Fibroblast of upper back skin (primary cell): Measurements from ENCODE around the gene RCOR1.
"Not testable (repeated sequence)": the region's sequence is repeated elsewhere in the genome, so short reads cannot be mapped to it uniquely, and the experiment has no call there.

Source experiments
- DNase-seq: peaks from one replicate; pipeline ENCODE4 v3.0.0-alpha.2; 2013

Gene RCOR1

DNA sequence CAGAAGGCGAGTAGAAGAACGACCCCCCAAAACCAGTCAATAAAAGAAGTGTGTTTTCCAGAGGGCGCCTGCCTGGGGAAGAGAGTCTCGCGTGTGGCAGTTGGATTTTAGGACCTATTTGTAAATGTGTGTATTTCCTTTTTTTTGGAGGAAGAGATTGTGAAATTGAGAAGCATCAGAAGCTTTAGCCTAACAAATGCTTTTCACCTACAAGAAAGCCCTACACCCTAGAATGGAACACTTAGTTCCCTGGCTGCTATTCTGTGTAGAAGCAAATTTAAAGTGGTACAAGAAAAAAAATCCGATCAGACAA, 1.3 kb downstream of the RCOR1 start:
- peak; percentile 29 for DNase-seq

GRCh38 chr14:102594514-102595175, 2.2 kb downstream of the RCOR1 start:
- peak; percentile 60 for DNase-seq

DNA sequence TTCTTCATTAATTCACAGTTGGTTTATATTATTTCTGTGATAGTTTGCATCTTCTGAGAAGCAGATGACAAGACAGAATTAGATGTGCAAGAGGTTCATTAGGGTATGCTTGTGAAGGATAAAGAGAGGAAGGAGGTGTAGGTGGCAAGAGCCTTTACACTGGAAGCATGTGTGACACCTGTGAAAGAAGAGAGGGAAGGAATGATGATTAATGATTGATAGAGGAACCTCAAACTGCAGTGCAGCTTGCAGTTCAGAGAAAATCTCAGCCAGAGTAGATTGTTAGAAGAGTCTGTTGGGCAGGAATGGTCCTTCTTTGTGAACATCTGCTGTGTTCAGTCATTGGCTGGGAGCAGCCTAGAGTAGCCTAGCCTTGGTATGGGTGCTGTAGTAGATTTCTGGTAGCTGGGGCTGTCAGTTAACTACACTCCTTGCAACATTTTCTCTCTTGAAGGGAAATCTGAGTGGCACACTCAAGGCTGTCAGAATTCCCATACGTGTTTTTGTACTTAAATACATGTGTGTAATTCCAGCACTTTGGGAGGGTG, 9.0 kb downstream of the RCOR1 start:
- no peak for DNase-seq

DNA sequence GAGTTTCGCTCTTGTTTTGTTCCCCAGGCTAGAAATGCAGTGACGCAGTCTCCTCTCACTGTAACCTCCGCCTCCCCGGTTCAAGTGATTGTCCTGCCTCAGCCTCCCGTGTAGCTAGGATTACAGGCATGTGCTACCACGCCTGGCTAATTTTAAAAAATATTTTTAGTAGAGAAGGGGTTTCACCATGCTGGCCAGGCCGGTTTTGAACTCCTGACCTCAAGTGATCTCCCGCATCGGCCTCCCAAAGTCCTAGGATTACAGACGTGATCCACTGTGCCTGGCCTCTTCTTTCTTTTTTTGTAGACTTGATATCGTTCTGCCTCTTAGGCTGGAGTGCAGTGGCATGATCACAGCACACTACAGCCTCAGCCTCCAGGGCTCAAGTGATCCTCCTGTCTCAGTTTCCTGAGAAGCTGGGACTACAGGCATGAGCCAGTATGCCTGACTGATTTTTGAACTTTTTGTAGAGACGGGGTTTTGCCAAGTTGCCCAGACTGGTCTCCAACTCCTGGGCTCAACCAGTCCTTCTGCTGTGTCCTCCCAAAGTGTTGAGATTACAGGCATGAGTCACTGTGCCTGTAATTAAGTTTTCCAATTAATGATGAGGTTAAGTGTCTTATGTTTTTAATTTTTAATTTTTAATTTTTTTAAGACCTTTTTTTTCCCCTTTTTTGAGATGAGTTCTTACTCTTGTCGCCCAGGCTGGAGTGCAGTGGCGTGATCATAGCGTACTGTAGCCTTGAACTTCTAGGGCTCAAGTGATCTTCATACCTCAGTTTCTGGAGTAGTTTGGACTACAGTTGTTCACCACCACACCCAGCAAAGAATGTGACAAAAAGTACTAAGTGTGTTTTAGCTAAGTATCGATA, 10.2 kb downstream of the RCOR1 start:
- no peak for DNase-seq

DNA sequence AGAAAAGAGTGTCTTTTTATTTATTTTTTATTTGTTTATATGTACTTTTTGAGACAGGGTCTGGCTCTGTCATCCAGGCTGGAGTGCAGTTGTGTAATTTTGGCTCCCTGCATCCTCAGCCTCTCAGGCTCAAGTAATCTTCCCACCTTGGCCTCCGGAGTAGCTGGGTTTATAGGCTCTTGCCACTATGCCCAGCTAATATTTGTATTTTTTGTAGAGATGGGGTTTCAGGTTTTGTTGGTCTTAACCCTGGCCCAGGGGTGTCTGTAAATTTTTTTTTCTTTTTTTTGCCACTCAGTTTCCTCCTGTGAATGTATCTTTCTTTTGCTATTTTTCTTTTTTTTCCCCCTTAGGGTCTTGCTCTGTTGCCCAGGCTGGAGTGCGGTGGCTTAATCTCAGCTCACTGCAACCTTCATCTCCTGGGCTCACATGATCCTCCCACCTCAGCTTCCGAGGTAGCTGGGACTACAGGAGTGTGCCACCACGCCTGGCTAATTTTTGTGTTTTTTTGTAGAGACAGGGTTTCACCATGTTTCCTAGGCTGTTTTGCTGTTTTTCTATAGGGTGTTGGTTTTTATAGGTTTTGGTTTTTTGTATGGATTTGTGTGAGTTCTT, 11.0 kb downstream of the RCOR1 start:
- DNase-seq = no peak

DNA sequence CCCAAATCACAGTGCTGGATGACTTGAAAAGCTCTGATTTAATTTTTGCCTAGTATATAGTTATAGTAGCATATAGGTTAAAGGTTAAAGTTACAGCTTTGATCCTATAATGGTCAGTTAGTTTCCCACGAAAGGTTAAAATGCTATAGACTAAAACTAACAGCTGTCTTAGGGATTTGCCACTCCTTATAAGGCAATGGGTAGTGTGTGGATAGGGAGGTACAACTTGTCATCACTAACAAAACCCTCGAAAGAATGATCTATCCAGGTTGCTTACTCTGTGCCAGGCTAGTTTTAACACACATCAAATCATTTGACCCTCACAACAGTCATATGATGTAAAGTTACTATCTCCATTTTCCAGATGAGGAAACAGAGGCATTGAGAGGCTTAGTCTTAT, 11.7 kb downstream of the RCOR1 start:
- DNase-seq = no peak

GRCh38 chr14:102605029-102605428, 12.6 kb downstream of the RCOR1 start:
- no peak for DNase-seq

- no peak for DNase-seq
These were observed 13.8 kb downstream of the RCOR1 start for GRCh38 chr14:102606296-102606695.

GRCh38 chr14:102608064-102608446, 15.6 kb downstream of the RCOR1 start:
- no peak for DNase-seq

GRCh38 chr14:102610968-102611811, 18.7 kb downstream of the RCOR1 start:
- no peak for DNase-seq

DNA sequence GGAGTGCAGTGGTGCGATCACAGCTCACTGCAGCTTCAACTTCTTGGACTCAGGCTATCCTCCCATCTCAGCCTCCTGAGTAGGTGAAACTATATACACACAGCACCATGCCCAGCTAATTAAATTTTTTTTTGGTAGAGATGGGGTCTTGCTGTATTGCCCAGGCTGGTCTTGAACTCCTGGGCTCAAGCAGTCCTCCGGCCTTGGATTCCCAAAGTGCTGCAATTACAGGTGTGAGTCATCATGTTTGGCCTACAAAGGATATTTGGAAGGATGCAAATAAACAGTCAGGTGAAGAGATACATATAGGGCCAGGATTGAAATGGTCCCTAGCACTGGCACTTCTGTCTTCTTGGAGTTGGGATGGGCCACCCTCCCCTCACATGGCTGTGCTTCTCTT, 23.9 kb downstream of the RCOR1 start:
- DNase-seq = no peak

DNA sequence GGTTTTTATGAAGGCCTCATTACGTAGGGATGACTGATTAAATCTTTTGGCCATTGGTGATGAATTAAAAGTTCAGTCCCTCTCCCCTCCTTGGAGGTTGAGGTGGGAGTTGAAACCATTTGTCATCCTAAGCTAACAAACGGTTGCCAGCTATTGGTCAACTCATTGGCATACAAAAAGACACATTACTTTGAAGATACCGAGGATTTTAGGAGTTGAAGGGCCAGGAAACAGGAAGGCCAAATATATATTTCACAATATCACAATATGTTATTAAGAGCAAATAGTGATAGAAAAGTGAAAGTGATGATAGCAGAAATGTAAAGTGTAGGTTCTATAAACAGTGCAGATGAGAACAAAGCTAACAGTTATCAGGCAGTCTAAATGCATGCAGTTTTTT, 24.4 kb downstream of the RCOR1 start:
- no peak for DNase-seq

DNA sequence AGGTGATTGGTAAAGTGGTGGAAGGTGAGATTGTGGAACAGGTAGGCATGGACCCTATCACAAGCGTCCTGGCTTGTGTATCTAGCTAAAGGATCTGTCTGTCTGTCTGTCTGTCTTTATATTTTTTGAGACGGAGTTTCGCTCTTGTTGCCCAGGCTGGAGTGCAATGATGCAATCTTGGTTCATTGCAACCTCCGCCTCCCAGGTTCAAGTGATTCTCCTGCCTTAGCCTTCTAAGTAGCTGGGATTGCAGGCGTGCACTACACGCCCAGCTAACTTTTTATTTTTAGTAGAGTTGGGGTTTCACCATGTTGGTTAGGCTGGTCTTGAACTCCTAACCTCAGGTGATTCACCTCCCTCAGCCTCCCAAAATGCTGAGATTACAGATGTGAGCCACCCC, 26.6 kb downstream of the RCOR1 start:
- DNase-seq = not testable (repeated sequence)

DNA sequence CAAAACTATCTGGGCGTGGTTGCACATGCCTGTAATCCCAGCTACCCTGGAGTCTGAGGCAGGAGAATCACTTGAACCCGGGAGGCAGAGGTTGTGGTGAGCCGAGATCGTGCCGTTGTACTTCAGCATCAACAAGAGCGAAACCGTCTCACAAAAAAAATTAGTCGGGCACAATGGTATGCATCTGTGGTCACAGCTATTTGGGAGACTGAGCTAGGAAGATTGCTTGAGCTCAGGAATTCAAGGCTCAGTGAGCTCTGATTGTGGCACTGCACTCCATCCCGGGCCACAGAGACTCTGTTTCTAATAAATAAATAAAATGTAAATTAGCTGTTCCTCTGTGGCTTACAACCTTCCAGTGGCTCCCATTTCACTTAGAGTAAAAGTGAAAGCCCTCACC, 28.0 kb downstream of the RCOR1 start:
- peak; percentile 77 for DNase-seq

- DNase-seq = no peak
These were observed 29.9 kb downstream of the RCOR1 start for GRCh38 chr14:102622262-102622885.

DNA sequence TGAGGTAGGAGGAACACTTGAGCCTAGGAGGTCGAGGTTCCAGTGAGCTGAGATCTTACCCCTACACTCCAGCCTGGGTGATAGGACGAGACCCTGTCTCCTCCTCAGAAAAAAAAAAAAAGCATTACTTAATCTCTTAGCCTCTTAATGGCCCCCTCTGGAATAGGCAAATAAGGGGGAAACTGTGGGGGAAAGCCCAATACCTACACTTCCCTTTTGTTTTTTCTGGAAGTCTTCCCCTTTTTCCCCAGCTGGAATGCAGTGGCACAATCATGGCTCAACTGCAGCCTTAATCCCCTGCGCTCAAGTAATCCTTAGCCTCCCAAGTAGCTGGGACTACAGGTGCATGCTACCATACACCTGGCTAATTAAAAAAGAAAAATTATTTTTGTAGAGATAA, 32.2 kb downstream of the RCOR1 start:
- no peak for DNase-seq

- no peak for DNase-seq
These were observed 33.3 kb downstream of the RCOR1 start for GRCh38 chr14:102625564-102626296.

DNA sequence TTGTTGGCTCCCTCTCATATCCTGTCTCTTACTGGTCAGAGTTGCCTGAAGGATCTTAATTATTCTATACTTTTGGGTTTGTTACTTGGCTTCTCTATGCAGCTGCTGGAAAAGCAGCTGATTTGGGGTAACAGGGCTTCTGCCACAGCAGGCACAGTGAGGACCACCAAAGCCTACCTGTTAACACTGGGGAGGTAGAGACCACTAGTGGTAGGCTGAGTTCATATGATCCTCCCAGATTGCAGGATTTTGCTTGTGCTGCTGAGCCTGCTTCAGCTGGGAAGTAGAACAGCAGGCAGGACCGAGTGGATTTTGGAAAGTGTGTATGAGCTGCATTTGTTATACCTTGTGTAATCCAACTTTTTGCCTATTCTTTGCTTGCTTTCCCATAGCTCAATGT, 34.1 kb downstream of the RCOR1 start:
- no peak for DNase-seq

DNA sequence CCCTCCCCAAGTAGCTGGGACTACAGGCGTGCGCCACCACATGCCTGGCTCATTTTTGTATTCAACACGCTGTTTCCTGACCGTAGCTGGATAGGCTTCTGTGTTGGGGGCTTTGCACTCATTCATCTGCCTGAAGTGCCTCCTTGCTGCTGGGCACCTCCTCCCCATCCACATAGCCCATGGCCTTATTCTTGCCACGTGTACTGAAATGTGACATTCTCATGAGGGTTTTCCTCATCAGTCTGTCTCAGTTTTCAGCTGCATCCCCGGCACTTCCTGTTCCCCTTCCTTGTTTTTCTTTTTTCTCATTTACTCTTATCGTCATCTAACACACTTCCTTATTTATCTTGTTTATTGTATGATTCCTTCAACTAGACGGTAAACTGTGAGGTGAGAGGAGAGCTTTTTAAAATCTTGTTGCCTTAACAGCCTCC, 36.6 kb downstream of the RCOR1 start:
- no peak for DNase-seq

- DNase-seq = no peak
These were observed 37.4 kb downstream of the RCOR1 start for GRCh38 chr14:102629808-102630350.

GRCh38 chr14:102630405-102630804, 38.0 kb downstream of the RCOR1 start:
- no peak for DNase-seq
